GM21447 (cell line): ENCODE measurements around the gene SUPT4H1.
"Not testable (repeated sequence)": the region's sequence is repeated elsewhere in the genome, so short reads cannot be mapped to it uniquely, and the experiment has no call there.

ENCODE experiments used
- ATAC-seq: cut with Tn5 transposase; IDR thresholded peaks from one replicate; pipeline ENCODE4 v1.9.1; 2021; ENCODE audit not compliant: unreplicated experiment

SUPT4H1 gene

GRCh38 chr17:58351831-58352595, at the start of gene SUPT4H1:
TSS of gene SUPT4H1 (minus strand) at chr17:58352201. CDS start at chr17:58352135, 66 bp downstream.
- ATAC-seq, result peak; percentile 85

GRCh38 chr17:58401287-58401686, 49.3 kb upstream of the SUPT4H1 start:
- no peak for ATAC-seq

GRCh38 chr17:58400826-58401225, 48.8 kb upstream of the SUPT4H1 start:
- no peak for ATAC-seq

- ATAC-seq, result no peak
These were observed 48.0 kb upstream of the SUPT4H1 start for GRCh38 chr17:58399974-58400373.

GRCh38 chr17:58398574-58399266, 46.7 kb upstream of the SUPT4H1 start:
- no peak for ATAC-seq

- ATAC-seq, result not testable (repeated sequence)
These were observed 45.4 kb upstream of the SUPT4H1 start for GRCh38 chr17:58397421-58397820.

GRCh38 chr17:58396173-58396572, 44.2 kb upstream of the SUPT4H1 start:
- ATAC-seq, result no peak

- no peak for ATAC-seq
These were observed 42.7 kb upstream of the SUPT4H1 start for GRCh38 chr17:58394534-58395223.

- ATAC-seq, result no peak
These were observed 39.4 kb upstream of the SUPT4H1 start for GRCh38 chr17:58391302-58391984.

GRCh38 chr17:58390884-58391283, 38.9 kb upstream of the SUPT4H1 start:
- ATAC-seq, result no peak

GRCh38 chr17:58388302-58389190, 36.5 kb upstream of the SUPT4H1 start:
- no peak for ATAC-seq

- ATAC-seq, result no peak
These were observed 35.8 kb upstream of the SUPT4H1 start for GRCh38 chr17:58387834-58388233.

- no peak for ATAC-seq
These were observed 34.7 kb upstream of the SUPT4H1 start for GRCh38 chr17:58386708-58387107.

- no peak for ATAC-seq
These were observed 33.4 kb upstream of the SUPT4H1 start for GRCh38 chr17:58385359-58385899.

GRCh38 chr17:58384897-58385296, 32.9 kb upstream of the SUPT4H1 start:
- no peak for ATAC-seq

- ATAC-seq, result no peak
These were observed 32.0 kb upstream of the SUPT4H1 start for GRCh38 chr17:58383892-58384462.

GRCh38 chr17:58382872-58383242, 30.9 kb upstream of the SUPT4H1 start:
- ATAC-seq, result no peak

GRCh38 chr17:58382108-58382871, 30.3 kb upstream of the SUPT4H1 start:
- ATAC-seq, result no peak
